K562 (cell line): Measurements from ENCODE around the gene RPP38. TPM values are rescaled to one million over a fixed set of nuclear protein-coding genes. Genes with fewer than 3 reads are reported as not detected.

Source experiments
- ATAC-seq: fragments of 200-7000 bp; cut with Tn5 transposase; 3 replicates; pipeline ENCODE4 v1.9.1; 2020; ENCODE audit warnings: moderate library complexity
- BruUV-seq: library from RNA; stranded (reverse); fragments of 400-500 nt; replicated peaks from 2 replicates; lab custom pipeline; 2021; lab: Mats Ljungman, UMichigan
- CTCF ChIA-PET: fragments of 300-600 bp; formaldehyde crosslinking; extraction: SDS; loops from one replicate; lab custom pipeline; 2021; ENCODE audit warnings: low intra/inter-chr PET ratio; lab: Yijun Ruan, JAX
- POLR2A ChIA-PET: fragments of 300-600, 350-650 bp; sonication (Branson Sonifier 250); formaldehyde crosslinking; extraction: SDS; loops from one replicate; lab custom pipeline; 2021; ENCODE audit warnings: antibody characterized with exemption, inconsistent platforms; lab: Yijun Ruan, JAX
- DNase-seq, 4 experiments: peaks; one replicate each; pipeline versions ENCODE4 v3.0.0 to v3.0.0-alpha.2; 2011 to 2018; ENCODE audit warnings: low spot score in 3 of 4, mixed read lengths in 3 of 4; ENCODE audit errors: extremely low read depth in 1 of 4
- FAIRE-seq: peaks from 2 replicates; lab custom pipeline; 2011; peaks lifted over from hg19 to GRCh38; lab: Jason Lieb, UNC
- H2AFZ ChIP-seq: 2 replicates; pipeline ENCODE4 v1.6.0; 2011; ENCODE audit warnings: low read depth, low read length, control low read depth, inconsistent platforms
- H3K27ac ChIP-seq: fragments of 200-600 bp; 3 replicates; pipeline ENCODE4 v1.8.0; 2011; ENCODE audit warnings: low read depth, mild to moderate bottlenecking, control low read depth, inconsistent platforms, low read length, moderate library complexity, mixed read lengths; ENCODE audit errors: extremely low read depth
- H3K27me3 ChIP-seq, 2 experiments: fragments of 300-600 bp in 1 of 2; 2 replicates in 1 of 2; 3 replicates in 1 of 2; pipeline versions ENCODE4 v1.6.0 to v1.8.0; 2011; ENCODE audit warnings: inconsistent platforms in 2 of 2, low read length in 2 of 2, mild to moderate bottlenecking in 1 of 2, mixed read lengths in 1 of 2, moderate library complexity in 1 of 2; ENCODE audit not compliant: control insufficient read depth in 2 of 2, insufficient read depth in 2 of 2
- H3K36me3 ChIP-seq: fragments of 300-600 bp; 3 replicates; pipeline ENCODE4 v1.8.0; 2011; ENCODE audit warnings: mild to moderate bottlenecking, low read length, inconsistent platforms; ENCODE audit not compliant: control insufficient read depth, insufficient read depth
- H3K4me1 ChIP-seq, 2 experiments: fragments of 200-600 bp in 1 of 2; replicated peaks in 1 of 2; 2 replicates in 1 of 2; 3 replicates in 1 of 2; pipeline versions ENCODE4 v1.5.1 to v1.8.0; 2011; ENCODE audit warnings: inconsistent platforms in 2 of 2, low read length in 2 of 2, mild to moderate bottlenecking in 1 of 2, mixed read lengths in 1 of 2, moderate library complexity in 1 of 2; ENCODE audit not compliant: control insufficient read depth in 2 of 2, insufficient read depth in 2 of 2
- H3K4me2 ChIP-seq: 2 replicates; pipeline ENCODE4 v1.6.1; 2011; ENCODE audit warnings: low read length, control low read depth, inconsistent platforms, mixed read lengths; ENCODE audit not compliant: insufficient read depth
- H3K4me3 ChIP-seq: fragments of 200-600 bp; sonication (generic), shearing (Covaris generic); 2 replicates; pipeline ENCODE4 v1.5.1; 2016; ENCODE audit warnings: control low read depth, inconsistent platforms
- H3K79me2 ChIP-seq: fragments of 200-600 bp; 3 replicates; pipeline ENCODE4 v1.8.0; 2011; ENCODE audit warnings: low read length, inconsistent platforms; ENCODE audit not compliant: control insufficient read depth, insufficient read depth
- H3K9ac ChIP-seq, 2 experiments: 2 replicates each; pipeline versions ENCODE4 v1.6.0 to v1.6.1; 2011; ENCODE audit warnings: low read depth in 2 of 2, low read length in 2 of 2, control low read depth in 1 of 2, inconsistent platforms in 1 of 2, mild to moderate bottlenecking in 1 of 2, mixed read lengths in 1 of 2; ENCODE audit not compliant: insufficient read depth in 1 of 2
- H3K9me1 ChIP-seq: one replicate; pipeline ENCODE4 v1.6.0; 2011; ENCODE audit warnings: inconsistent platforms, mild to moderate bottlenecking, low read length, moderate library complexity; ENCODE audit not compliant: control insufficient read depth, insufficient read depth
- H3K9me3 ChIP-seq: replicated peaks from 2 replicates; pipeline ENCODE4 v1.5.1; 2011; ENCODE audit warnings: low read depth, low read length, inconsistent platforms; ENCODE audit not compliant: control insufficient read depth, insufficient read depth
- H4K20me1 ChIP-seq: replicated peaks from 2 replicates; pipeline ENCODE4 v1.6.1; 2011; ENCODE audit warnings: low read length, inconsistent platforms, mixed read lengths; ENCODE audit not compliant: control insufficient read depth, insufficient read depth
- DNMT1 ChIP-seq: fragments of 450-650 bp; IDR thresholded peaks from 2 replicates; pipeline ENCODE4 v1.6.1; 2016; ENCODE audit warnings: antibody characterized with exemption, mild to moderate bottlenecking
- HEY1 ChIP-seq: fragments of 250-450 bp; sonication (Bioruptor Pico); IDR thresholded peaks from 2 replicates; pipeline ENCODE4 v1.5.0; 2020; ENCODE audit warnings: mild to moderate bottlenecking, moderate library complexity, borderline replicate concordance
- MEIS2 ChIP-seq: fragments of 450-650 bp; IDR thresholded peaks from 2 replicates; pipeline ENCODE4 v1.6.1; 2014; ENCODE audit warnings: mild to moderate bottlenecking; ENCODE audit not compliant: partially characterized antibody
- PHTF2 ChIP-seq: fragments of 250-450 bp; sonication (Bioruptor Pico); IDR thresholded peaks from 2 replicates; pipeline ENCODE4 v1.5.0; 2021; ENCODE audit warnings: mild to moderate bottlenecking
- USF2 ChIP-seq: sonication (generic); formaldehyde crosslinking; IDR thresholded peaks from 2 replicates; pipeline ENCODE4 v1.5.0; 2020; ENCODE audit warnings: missing genetic modification reagents
- ZC3H11A ChIP-seq: IDR thresholded peaks from 2 replicates; pipeline ENCODE4 v1.6.1; 2012; ENCODE audit warnings: low read depth, low read length, improper control_type of control experiment
- ZKSCAN1 ChIP-seq: fragments of 150-350 bp; IDR thresholded peaks from 2 replicates; pipeline ENCODE4 v1.6.1; 2016; ENCODE audit warnings: low read depth, low read length
- ZNF212 ChIP-seq: fragments of 450-650 bp; formaldehyde crosslinking; IDR thresholded peaks from 2 replicates; pipeline ENCODE4 v1.4.0; 2020; ENCODE audit warnings: mild to moderate bottlenecking
- ZNF24 ChIP-seq: fragments of 450-650 bp; IDR thresholded peaks from 2 replicates; pipeline ENCODE4 v1.6.1; 2016
- ZNF280B ChIP-seq: fragments of 250-450 bp; sonication (Bioruptor Pico); IDR thresholded peaks from 2 replicates; pipeline ENCODE4 v1.5.1; 2021; ENCODE audit warnings: mild to moderate bottlenecking
- WGBS: fragments of 100-300 bp; shearing (Covaris generic); methylation state at CpG from one replicate; pipeline ENCODE4 v1.1.6; 2016; ENCODE audit warnings: low coverage, mixed read lengths; ENCODE audit not compliant: insufficient coverage; ENCODE audit errors: missing lambda C conversion rate; 5-methylcytosine and 5-hydroxymethylcytosine counted together
- in situ Hi-C: fragments of 300-500 bp; cut with MboI; formaldehyde crosslinking; loops from 4 replicates; pipeline ENCODE4 v1.15.0; 2018; ENCODE audit warnings: inconsistent platforms, mixed read lengths
- intact Hi-C: fragments of 100-400 bp; cut with micrococcal nuclease; formaldehyde crosslinking; loops from 2 replicates; pipeline ENCODE4 v1.14.2; 2022
- polyA plus RNA-seq, 8 experiments: library from polyadenylated mRNA; depleted of rRNA in 4 of 8; stranded (reverse) in 5 of 8; unstranded in 3 of 8; fragments of >200 nt; fragmentation: Nextera tagmentation in 2 of 8; fragmentation: Illumina TruSeq in 1 of 8; extraction: Ambion mirVana in 2 of 8; extraction: Trizol in 1 of 8; gene quantifications; 2 replicates each; pipeline versions ENCODE4 v1.2.1 to v1.2.3, GENCODE V29; 2011 to 2014; ENCODE audit warnings: inconsistent platforms in 1 of 8, missing spikeins in 1 of 8
- total RNA-seq, 7 experiments: library from RNA; depleted of rRNA in 6 of 7; stranded (reverse); fragments of >200 nt in 6 of 7; fragmentation: Illumina TruSeq in 2 of 7; extraction: Trizol in 2 of 7; gene quantifications; 2 replicates each; pipeline versions ENCODE4 v1.2.1 to v1.2.3, GENCODE V29; 2011 to 2021; ENCODE audit warnings: low replicate concordance in 1 of 7
- TF ChIP-seq, protein P1 (sequence below): fragments of 450-650 bp; IDR thresholded peaks from 2 replicates; pipeline ENCODE4 v1.6.1; 2016; ENCODE audit warnings: antibody characterized with exemption

Gene RPP38
- total and polyA plus RNA-seq, 9 of the 15 experiments (the other 6 are each of a cell fraction or from before 2014, with no cell fraction given), result 26.3 to 58.6 (median 33.8) TPM

- BruUV-seq, result no TSS peak
- intact Hi-C loops, result no loop called here
- CTCF ChIA-PET, result no interaction called here
Observed at GRCh38 chr10:15121707-15122106, 24.6 kb downstream of the RPP38 start.

More at GRCh38 chr10:15121707-15122106, 24.6 kb downstream of the RPP38 start:
- 80% methylated on average over 1 of the region's 1 CpG for WGBS
- no peak overlapping the region for H2AFZ ChIP-seq
- no peak overlapping the region for H3K4me3 ChIP-seq
- in situ Hi-C loops, result no loop called here
- no peak for FAIRE-seq
- H4K20me1 ChIP-seq, result no peaks in the 10 kb centered on the region
- H3K79me2 ChIP-seq, result no peaks in the 10 kb centered on the region
- H3K27me3 ChIP-seq, result no peaks in the 10 kb centered on the region
- no peaks in the 10 kb centered on the region for H3K9me3 ChIP-seq
- TF ChIP-seq ZNF280B (CRISPR knock-in tag), result no peak
- TF ChIP-seq PHTF2 (CRISPR knock-in tag), result no peak
- TF ChIP-seq ZNF212 (CRISPR knock-in tag), result no peak
- no peak for TF ChIP-seq MEIS2
- TF ChIP-seq ZC3H11A, result no peak
- TF ChIP-seq, protein P1, sequence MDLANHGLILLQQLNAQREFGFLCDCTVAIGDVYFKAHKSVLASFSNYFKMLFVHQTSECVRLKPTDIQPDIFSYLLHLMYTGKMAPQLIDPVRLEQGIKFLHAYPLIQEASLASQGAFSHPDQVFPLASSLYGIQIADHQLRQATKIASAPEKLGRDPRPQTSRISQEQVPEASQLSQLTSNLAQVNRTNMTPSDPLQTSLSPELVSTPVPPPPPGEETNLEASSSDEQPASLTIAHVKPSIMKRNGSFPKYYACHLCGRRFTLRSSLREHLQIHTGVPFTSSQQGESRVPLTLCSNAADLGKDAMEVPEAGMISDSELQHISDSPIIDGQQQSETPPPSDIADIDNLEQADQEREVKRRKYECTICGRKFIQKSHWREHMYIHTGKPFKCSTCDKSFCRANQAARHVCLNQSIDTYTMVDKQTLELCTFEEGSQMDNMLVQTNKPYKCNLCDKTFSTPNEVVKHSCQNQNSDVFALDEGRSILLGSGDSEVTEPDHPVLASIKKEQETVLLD, result no peak
- no peak for TF ChIP-seq HEY1 (CRISPR knock-in tag)
- TF ChIP-seq DNMT1, result no peak
- no peak for TF ChIP-seq ZKSCAN1
- no peak for TF ChIP-seq ZNF24
- TF ChIP-seq USF2 (CRISPR knock-in tag), result no peak
- TF ChIP-seq, all 486 proteins: peak for 0
- Histone ChIP-seq H3K36me3 (peaks cover 16% of the 10 kb centered on the region; the same call in 2 of the 3 replicates), H3K27ac (no peak overlapping the region), H3K9me1 (no peaks in the 10 kb centered on the region), H3K4me2 (no peak overlapping the region), H3K4me1 (no peaks in the 10 kb centered on the region), H3K9ac (no peak overlapping the region)
- ATAC-seq, result no peak
- DNase-seq, result no peak
- POLR2A ChIA-PET, result interaction anchor here (0.8 kb wide), 1 partner anchor 15 kb away, joined by 6 read pairs; no protein-coding TSS in a partner anchor
